DOHH2 (cell line): ENCODE data around the gene SGSH.

Experiments
- H3F3A ChIP-seq: fragments of 200-600 bp; sonication (generic), shearing (Covaris generic); 2 replicates; pipeline ENCODE4 v1.6.0; 2016; ENCODE audit warnings: antibody characterized with exemption, mild to moderate bottlenecking; ENCODE audit not compliant: control insufficient read depth, insufficient read depth
- H3K27ac ChIP-seq: fragments of 200-600 bp; sonication (generic); 2 replicates; pipeline ENCODE4 v1.5.1; 2014; ENCODE audit warnings: low read depth, mild to moderate bottlenecking, low read length, moderate library complexity
- H3K27me3 ChIP-seq: fragments of 200-600 bp; sonication (generic); 2 replicates; pipeline ENCODE4 v1.6.1; 2014; ENCODE audit warnings: mild to moderate bottlenecking, low read length, mixed read lengths; ENCODE audit not compliant: control insufficient read depth
- H3K36me3 ChIP-seq: fragments of 200-600 bp; sonication (generic); 2 replicates; pipeline ENCODE4 v1.6.1; 2014; ENCODE audit warnings: mild to moderate bottlenecking, low read length, moderate library complexity, mixed read lengths; ENCODE audit not compliant: control insufficient read depth
- H3K4me1 ChIP-seq: fragments of 200-600 bp; sonication (generic); 2 replicates; pipeline ENCODE4 v1.6.1; 2014; ENCODE audit warnings: mild to moderate bottlenecking, low read length, mixed read lengths; ENCODE audit not compliant: control insufficient read depth
- H3K4me2 ChIP-seq: fragments of 200-600 bp; sonication (generic); 2 replicates; pipeline ENCODE4 v1.6.0; 2014; ENCODE audit warnings: mild to moderate bottlenecking, low read length, moderate library complexity
- H3K4me3 ChIP-seq: fragments of 200-600 bp; sonication (generic); 2 replicates; pipeline ENCODE4 v1.5.1; 2014; ENCODE audit warnings: mild to moderate bottlenecking, low read length, mixed read lengths
- H3K79me2 ChIP-seq: fragments of 200-600 bp; sonication (generic); 2 replicates; pipeline ENCODE4 v1.6.1; 2014; ENCODE audit warnings: mild to moderate bottlenecking, low read length, mixed read lengths; ENCODE audit not compliant: control insufficient read depth
- H3K9me2 ChIP-seq: fragments of 200-600 bp; sonication (generic); replicated peaks from 2 replicates; pipeline ENCODE4 v1.6.1; 2014; ENCODE audit warnings: mild to moderate bottlenecking, low read length, mixed read lengths; ENCODE audit not compliant: control insufficient read depth
- H3K9me3 ChIP-seq: fragments of 200-600 bp; sonication (generic); 2 replicates; pipeline ENCODE4 v1.6.1; 2014; ENCODE audit warnings: antibody characterized with exemption, low read length, mixed read lengths; ENCODE audit not compliant: control insufficient read depth, insufficient read depth
- H4K20me1 ChIP-seq: fragments of 200-600 bp; sonication (generic); 2 replicates; pipeline ENCODE4 v1.6.0; 2014; ENCODE audit warnings: low read depth, mild to moderate bottlenecking, antibody characterized with exemption, low read length, moderate library complexity; ENCODE audit not compliant: control insufficient read depth, insufficient read depth
- EZH2phosphoT487 ChIP-seq: fragments of 200-600 bp; sonication (generic); IDR thresholded peaks from 2 replicates; pipeline ENCODE4 v1.6.1; 2017; ENCODE audit warnings: borderline replicate concordance, mild to moderate bottlenecking, antibody characterized with exemption, low read length, moderate library complexity, mixed read lengths
- TF ChIP-seq, protein P1 (sequence below): fragments of 200-600 bp; sonication (generic); IDR thresholded peaks from one replicate; pipeline ENCODE4 v1.5.1; 2014; ENCODE audit warnings: antibody characterized with exemption, mild to moderate bottlenecking, low read depth, low read length; ENCODE audit not compliant: poor library complexity, severe bottlenecking

SGSH gene

DNA sequence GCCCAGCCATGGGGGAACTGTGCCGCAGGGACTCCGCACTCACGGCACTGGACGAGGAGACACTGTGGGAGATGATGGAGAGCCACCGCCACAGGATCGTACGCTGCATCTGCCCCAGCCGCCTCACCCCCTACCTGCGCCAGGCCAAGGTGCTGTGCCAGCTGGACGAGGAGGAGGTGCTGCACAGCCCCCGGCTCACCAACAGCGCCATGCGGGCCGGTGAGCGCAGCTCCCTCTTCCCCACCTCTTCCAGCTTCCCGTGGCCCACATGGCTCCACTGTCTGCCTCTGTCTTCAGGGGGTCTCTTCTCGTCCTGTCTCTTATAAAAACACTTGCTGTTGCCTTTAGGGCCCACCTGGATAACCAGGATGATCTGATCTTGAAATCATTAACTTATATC, 38.7 kb downstream of the SGSH start:
- no peak overlapping the region for H3K27ac ChIP-seq
- H4K20me1 ChIP-seq: no peaks in the 10 kb centered on the region
- no peaks in the 10 kb centered on the region for H3K4me1 ChIP-seq
- H3K9me2 ChIP-seq: no peaks in the 10 kb centered on the region
- H3F3A ChIP-seq: no peaks in the 10 kb centered on the region
- H3K79me2 ChIP-seq: no peaks in the 10 kb centered on the region
- H3K9me3 ChIP-seq: no peaks in the 10 kb centered on the region
- no peaks in the 10 kb centered on the region for H3K27me3 ChIP-seq
- no peak for TF ChIP-seq EZH2phosphoT487
- TF ChIP-seq, protein P1, sequence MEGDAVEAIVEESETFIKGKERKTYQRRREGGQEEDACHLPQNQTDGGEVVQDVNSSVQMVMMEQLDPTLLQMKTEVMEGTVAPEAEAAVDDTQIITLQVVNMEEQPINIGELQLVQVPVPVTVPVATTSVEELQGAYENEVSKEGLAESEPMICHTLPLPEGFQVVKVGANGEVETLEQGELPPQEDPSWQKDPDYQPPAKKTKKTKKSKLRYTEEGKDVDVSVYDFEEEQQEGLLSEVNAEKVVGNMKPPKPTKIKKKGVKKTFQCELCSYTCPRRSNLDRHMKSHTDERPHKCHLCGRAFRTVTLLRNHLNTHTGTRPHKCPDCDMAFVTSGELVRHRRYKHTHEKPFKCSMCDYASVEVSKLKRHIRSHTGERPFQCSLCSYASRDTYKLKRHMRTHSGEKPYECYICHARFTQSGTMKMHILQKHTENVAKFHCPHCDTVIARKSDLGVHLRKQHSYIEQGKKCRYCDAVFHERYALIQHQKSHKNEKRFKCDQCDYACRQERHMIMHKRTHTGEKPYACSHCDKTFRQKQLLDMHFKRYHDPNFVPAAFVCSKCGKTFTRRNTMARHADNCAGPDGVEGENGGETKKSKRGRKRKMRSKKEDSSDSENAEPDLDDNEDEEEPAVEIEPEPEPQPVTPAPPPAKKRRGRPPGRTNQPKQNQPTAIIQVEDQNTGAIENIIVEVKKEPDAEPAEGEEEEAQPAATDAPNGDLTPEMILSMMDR: no peak
- no peak overlapping the region for H3K4me2 ChIP-seq
- H3K36me3 ChIP-seq: no peaks in the 10 kb centered on the region
- no peak overlapping the region for H3K4me3 ChIP-seq

DNA sequence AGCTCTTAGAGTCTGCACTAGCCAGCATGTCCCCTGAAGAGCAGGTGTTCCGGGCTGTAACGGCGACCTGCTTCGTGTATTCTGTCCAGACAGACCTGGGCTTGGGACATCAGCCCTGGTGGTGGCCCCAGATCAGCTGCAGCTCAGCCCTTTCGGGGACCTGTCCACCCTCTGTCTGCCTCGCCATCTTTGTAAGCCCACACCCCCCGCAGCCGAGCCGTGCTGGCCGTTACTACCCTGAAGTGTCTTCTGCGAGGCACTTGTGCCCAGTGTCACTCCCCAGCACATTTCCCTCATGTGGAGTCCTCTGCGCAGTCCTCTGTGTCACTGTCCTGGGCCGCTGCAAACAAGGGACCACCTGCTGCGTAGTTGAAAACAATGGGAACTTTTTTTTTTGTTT, 39.9 kb downstream of the SGSH start:
- Histone ChIP-seq H3K36me3 (no peaks in the 10 kb centered on the region), H3K9me3 (no peaks in the 10 kb centered on the region), H3K27me3 (no peaks in the 10 kb centered on the region), H3K4me2 (no peak overlapping the region), H4K20me1 (no peaks in the 10 kb centered on the region), H3K4me3 (no peak overlapping the region), H3K27ac (no peak overlapping the region), H3F3A (no peaks in the 10 kb centered on the region), H3K4me1 (no peaks in the 10 kb centered on the region), H3K9me2 (no peaks in the 10 kb centered on the region), H3K79me2 (no peaks in the 10 kb centered on the region)
- TF ChIP-seq, protein P1: no peak
- no peak for TF ChIP-seq EZH2phosphoT487

DNA sequence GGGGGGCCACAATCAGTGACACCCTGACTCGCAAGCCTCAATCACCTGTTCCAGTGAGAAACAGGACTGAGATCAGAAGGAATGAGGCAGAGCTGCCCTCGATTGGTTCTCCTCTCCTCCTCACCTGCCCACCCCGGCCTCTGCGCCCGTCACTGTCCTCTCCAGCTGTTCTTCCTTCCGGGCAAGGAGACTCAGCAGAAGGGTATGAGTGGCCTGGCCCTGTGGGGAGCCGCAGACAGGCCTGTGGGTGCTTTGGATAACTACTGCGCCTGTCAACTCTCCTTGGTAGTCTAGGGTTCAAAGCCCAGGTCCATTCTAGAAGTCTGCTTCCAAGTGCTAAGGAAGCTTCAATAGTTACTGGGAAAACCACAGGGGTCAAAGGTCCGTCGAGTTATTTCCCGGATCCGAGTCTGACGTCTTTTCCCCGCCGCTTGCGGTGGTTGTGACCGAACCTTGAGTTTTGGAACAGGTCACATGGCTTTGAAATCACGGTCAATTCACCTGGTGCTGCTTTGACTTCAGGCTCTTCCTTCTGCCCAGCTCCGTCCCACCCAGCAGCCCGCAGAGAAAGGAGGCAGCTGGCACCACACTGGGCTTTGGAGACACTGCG, 42.0 kb downstream of the SGSH start:
- Histone ChIP-seq H3F3A (no peaks in the 10 kb centered on the region), H3K36me3 (no peaks in the 10 kb centered on the region), H3K79me2 (no peaks in the 10 kb centered on the region), H3K9me2 (no peaks in the 10 kb centered on the region), H3K4me1 (no peaks in the 10 kb centered on the region), H3K4me3 (no peak overlapping the region), H3K9me3 (no peaks in the 10 kb centered on the region), H3K27ac (no peak overlapping the region), H3K27me3 (no peaks in the 10 kb centered on the region), H3K4me2 (no peak overlapping the region), H4K20me1 (no peaks in the 10 kb centered on the region)
- TF ChIP-seq EZH2phosphoT487: no peak
- TF ChIP-seq, protein P1: no peak
